GM12874 (cell line): Measurements from ENCODE around the gene SGO1.

Source experiments
- TF ChIP-seq, protein P1 (sequence below): IDR thresholded peaks from 2 replicates; pipeline ENCODE4 v1.5.1; 2011; ENCODE audit warnings: low read depth, mild to moderate bottlenecking, control low read depth, low read length, moderate library complexity; ENCODE audit not compliant: insufficient read depth

Gene SGO1

DNA sequence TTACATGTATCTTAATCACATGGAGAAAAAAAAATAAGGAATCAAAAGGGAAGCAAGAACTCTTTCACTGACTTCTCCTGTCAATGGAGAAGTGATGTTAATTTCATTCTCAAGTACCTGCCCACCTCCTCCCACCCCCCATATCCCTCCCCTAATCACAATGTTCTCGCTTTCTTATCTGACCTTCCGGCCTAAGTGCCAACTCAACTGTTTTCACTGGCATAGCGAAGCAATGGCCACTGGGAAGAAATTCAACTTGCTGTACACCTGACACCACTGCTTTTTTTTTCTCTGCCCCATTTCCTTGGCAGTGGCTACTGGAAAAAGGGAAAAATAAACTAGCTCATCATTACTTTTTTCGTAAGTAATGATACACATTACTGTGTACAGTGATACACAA is 3.8 kb downstream of the SGO1 start:
- TF ChIP-seq, protein P1, sequence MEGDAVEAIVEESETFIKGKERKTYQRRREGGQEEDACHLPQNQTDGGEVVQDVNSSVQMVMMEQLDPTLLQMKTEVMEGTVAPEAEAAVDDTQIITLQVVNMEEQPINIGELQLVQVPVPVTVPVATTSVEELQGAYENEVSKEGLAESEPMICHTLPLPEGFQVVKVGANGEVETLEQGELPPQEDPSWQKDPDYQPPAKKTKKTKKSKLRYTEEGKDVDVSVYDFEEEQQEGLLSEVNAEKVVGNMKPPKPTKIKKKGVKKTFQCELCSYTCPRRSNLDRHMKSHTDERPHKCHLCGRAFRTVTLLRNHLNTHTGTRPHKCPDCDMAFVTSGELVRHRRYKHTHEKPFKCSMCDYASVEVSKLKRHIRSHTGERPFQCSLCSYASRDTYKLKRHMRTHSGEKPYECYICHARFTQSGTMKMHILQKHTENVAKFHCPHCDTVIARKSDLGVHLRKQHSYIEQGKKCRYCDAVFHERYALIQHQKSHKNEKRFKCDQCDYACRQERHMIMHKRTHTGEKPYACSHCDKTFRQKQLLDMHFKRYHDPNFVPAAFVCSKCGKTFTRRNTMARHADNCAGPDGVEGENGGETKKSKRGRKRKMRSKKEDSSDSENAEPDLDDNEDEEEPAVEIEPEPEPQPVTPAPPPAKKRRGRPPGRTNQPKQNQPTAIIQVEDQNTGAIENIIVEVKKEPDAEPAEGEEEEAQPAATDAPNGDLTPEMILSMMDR = no peak

DNA sequence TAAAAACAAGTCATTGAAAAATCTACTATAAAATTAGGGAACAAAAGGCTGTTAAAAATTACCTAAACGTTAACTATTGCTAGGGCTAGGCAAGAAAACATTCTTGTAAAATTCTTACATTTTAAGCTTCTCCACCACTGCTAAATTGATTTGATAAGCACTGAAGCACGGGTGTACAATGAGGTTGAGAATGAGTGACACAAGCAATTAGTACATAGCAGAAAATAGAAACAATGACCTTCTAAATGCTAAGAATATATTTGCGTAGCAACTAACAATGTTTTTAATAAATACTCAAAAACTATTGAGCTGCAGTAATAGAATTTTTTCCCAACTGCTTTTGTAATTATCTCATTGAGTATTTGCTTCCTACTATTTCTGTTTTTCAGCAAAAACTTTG is 4.7 kb downstream of the SGO1 start:
- TF ChIP-seq, protein P1 = no peak

DNA sequence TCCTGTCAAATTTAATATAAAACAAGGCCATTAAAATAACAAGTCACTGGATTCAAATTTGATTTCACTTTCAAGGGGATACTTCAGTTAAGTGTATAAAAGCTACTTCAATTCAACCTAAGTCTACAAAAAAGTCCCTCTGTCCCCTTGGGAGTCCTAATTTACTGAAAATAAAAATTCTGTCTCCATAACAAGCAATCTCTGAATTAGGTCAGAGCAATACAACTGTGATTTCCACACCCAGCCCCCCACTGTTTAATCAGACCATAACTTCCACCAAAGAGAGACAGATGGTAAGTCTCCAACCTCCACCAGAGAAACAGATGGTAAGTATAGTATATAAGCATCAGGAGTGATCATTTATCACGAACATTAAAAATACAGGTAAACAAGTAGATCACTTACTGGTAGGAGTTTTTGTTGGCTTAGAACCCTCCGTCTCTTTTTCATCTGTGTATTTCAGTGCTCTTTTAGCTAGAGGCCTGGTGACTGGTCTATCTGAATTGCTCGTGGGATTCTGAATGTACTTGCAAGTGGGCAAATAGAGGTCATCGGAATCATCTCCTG is 12.1 kb downstream of the SGO1 start:
- TF ChIP-seq, protein P1 = no peak

DNA sequence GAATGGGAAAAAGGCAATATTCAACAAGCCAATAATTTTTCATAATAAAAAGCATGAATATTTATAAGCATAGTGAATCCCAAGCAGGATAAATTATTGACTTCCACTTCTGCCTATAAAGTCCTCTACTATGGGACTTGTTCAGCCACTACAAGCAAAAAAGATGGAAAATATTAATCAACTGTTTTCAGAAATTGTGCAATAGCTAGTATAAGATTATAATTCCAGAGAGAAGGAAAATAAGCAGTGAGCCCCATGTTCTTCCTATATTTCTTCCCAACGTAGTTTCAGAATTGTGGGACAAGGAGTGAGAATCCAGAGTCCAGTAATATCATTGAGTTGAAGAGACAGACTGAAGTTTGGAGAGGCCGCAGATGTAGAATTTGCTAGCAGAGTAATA is 24.3 kb downstream of the SGO1 start:
- TF ChIP-seq, protein P1 = no peak

DNA sequence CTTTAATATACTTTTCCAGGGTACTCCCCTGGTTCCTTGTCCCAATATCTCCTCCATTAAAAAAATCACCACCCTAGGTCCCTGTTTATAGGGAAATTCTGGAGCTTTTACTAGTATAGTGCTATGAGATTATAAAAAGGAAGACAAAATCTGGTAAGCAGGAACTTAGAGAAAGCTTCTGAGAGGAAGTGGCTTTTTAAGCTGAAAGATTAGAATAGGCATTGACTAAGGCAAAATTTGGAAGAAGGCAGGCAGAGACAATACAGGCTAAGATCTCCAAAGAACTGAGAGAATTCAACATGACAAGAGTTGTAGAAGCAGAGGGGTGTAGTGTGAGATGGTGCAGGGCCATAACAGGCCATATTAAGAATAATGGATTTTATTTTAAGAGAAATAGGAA is 25.8 kb downstream of the SGO1 start:
- TF ChIP-seq, protein P1 = no peak

DNA sequence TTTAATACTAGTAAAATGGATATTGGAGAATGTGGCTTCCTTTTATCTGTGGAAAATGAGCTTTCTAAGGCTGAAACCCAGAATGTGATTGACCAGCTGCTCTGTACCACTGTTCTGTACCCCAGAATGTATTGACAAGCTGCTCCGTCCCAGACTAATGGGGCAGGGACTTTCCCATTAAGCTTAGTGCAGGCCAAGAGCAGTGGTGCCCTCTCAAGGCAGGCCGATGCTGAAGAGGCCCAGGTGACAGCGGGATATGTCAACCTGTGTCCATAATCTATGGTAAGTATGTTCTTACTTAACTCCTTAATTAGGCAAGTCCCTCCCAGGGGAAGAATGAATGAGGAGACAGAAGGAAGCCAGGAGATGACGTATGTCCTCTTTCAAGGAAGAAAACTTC is 31.1 kb downstream of the SGO1 start:
- TF ChIP-seq, protein P1 = no peak

DNA sequence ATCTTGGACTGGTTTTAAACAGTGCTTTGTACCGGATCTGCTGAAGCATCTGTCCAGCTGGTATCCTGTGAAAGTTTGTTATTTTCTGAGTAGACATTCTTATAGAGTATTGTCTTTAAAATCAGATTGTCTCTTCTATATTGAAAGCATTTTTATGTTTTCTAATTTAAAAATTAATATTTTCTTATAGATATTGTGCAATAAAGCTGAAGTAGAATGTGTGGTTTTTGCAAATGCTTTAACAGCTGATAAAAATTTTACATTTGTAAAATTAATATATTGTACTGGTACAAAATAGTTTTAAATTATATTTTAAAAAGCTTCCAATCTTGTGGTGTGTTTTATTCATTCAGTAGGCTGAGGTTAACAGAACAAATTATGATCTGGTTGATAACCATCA is 31.9 kb downstream of the SGO1 start:
- TF ChIP-seq, protein P1 = no peak
